GM12865 (cell line): ENCODE results near the gene FXYD4.

Experiments
- DNase-seq: peaks from one replicate; pipeline ENCODE4 v3.0.0; 2010; ENCODE audit warnings: low read depth
- H3K4me3 ChIP-seq: 2 replicates; pipeline ENCODE4 v1.5.1; 2011; ENCODE audit warnings: mild to moderate bottlenecking, low read depth, low read length, control low read depth
- CTCF ChIP-seq: IDR thresholded peaks from 2 replicates; pipeline ENCODE4 v1.5.1; 2011; ENCODE audit warnings: low read length, control low read depth, low read depth, inconsistent platforms; ENCODE audit not compliant: insufficient read depth; ENCODE audit errors: missing control alignments

Gene FXYD4

GRCh38 chr10:43338117-43338516 lies 33.3 kb upstream of the FXYD4 start:
- no peak overlapping the region for H3K4me3 ChIP-seq
- no peak for DNase-seq
- TF ChIP-seq CTCF, result no peak

GRCh38 chr10:43339136-43339535 lies 32.3 kb upstream of the FXYD4 start:
- no peak for DNase-seq
- H3K4me3 ChIP-seq, result no peak overlapping the region
- no peak for TF ChIP-seq CTCF

- no peak overlapping the region for H3K4me3 ChIP-seq
- DNase-seq, result no peak
- no peak for TF ChIP-seq CTCF
Measured at GRCh38 chr10:43340101-43340500, 31.3 kb upstream of the FXYD4 start.

- no peak for DNase-seq
- TF ChIP-seq CTCF, result no peak
Measured at GRCh38 chr10:43340619-43341018, 30.8 kb upstream of the FXYD4 start.

GRCh38 chr10:43341450-43341849 lies 30.0 kb upstream of the FXYD4 start:
- no peak for TF ChIP-seq CTCF
- no peak for DNase-seq
- H3K4me3 ChIP-seq, result no peak overlapping the region

More at GRCh38 chr10:43340619-43341018, 30.8 kb upstream of the FXYD4 start:
- H3K4me3 ChIP-seq, result no peak overlapping the region

GRCh38 chr10:43342279-43343125 lies 28.9 kb upstream of the FXYD4 start:
- no peak for DNase-seq
- no peak for TF ChIP-seq CTCF
- no peak overlapping the region for H3K4me3 ChIP-seq

- TF ChIP-seq CTCF, result no peak
- H3K4me3 ChIP-seq, result no peak overlapping the region
- no peak for DNase-seq
Measured at GRCh38 chr10:43343126-43343525, 28.3 kb upstream of the FXYD4 start.
